SU-DHL-6 (cell line): ENCODE measurements around the gene KRTAP4-3.

Source experiments
- H2AFZ ChIP-seq: fragments of 200-600 bp; sonication (generic); 2 replicates; pipeline ENCODE4 v1.6.1; 2014; ENCODE audit warnings: low read depth, mild to moderate bottlenecking, moderate library complexity, mixed read lengths, antibody characterized with exemption, low read length; ENCODE audit not compliant: severe bottlenecking
- H3F3A ChIP-seq: fragments of 200-600 bp; shearing (Covaris generic); 2 replicates; pipeline ENCODE4 v1.6.0; 2016; ENCODE audit warnings: antibody characterized with exemption, mild to moderate bottlenecking; ENCODE audit not compliant: insufficient read depth
- H3K27ac ChIP-seq: fragments of 200-600 bp; sonication (generic); 2 replicates; pipeline ENCODE4 v1.5.1; 2016; ENCODE audit warnings: low read depth, mild to moderate bottlenecking, low read length, moderate library complexity, mixed read lengths
- H3K27me3 ChIP-seq: fragments of 200-600 bp; sonication (generic), shearing (Covaris generic); 2 replicates; pipeline ENCODE4 v1.6.0; 2014; ENCODE audit warnings: mild to moderate bottlenecking, low read length
- H3K36me3 ChIP-seq: fragments of 200-600 bp; sonication (generic); 2 replicates; pipeline ENCODE4 v1.6.1; 2014; ENCODE audit warnings: mild to moderate bottlenecking, low read length, mixed read lengths
- H3K4me2 ChIP-seq: fragments of 300-600, 200-600 bp; shearing (Covaris generic), sonication (generic); 2 replicates; pipeline ENCODE4 v1.6.0; 2014; ENCODE audit warnings: low read length, low read depth, mild to moderate bottlenecking; ENCODE audit not compliant: poor library complexity, severe bottlenecking
- H3K4me3 ChIP-seq: fragments of 200-600 bp; sonication (generic); 2 replicates; pipeline ENCODE4 v1.5.1; 2014; ENCODE audit warnings: antibody characterized with exemption, low read length, mild to moderate bottlenecking, mixed read lengths; ENCODE audit not compliant: insufficient read depth, poor library complexity, severe bottlenecking
- H3K79me2 ChIP-seq: fragments of 200-600 bp; sonication (generic); 2 replicates; pipeline ENCODE4 v1.6.1; 2014; ENCODE audit warnings: mild to moderate bottlenecking, low read length, moderate library complexity; ENCODE audit not compliant: insufficient read depth
- H3K9ac ChIP-seq: fragments of 200-600 bp; sonication (generic); 2 replicates; pipeline ENCODE4 v1.7.0; 2014; ENCODE audit warnings: mild to moderate bottlenecking, low read length
- H3K9me2 ChIP-seq: fragments of 200-600 bp; sonication (generic); replicated peaks from 2 replicates; pipeline ENCODE4 v1.6.1; 2014; ENCODE audit warnings: low read length; ENCODE audit not compliant: insufficient read depth
- H3K9me3 ChIP-seq: fragments of 200-600 bp; sonication (generic); 2 replicates; pipeline ENCODE4 v1.6.1; 2014; ENCODE audit warnings: low read length, mixed read lengths; ENCODE audit not compliant: insufficient read depth
- H4K20me1 ChIP-seq: fragments of 200-600 bp; sonication (generic); 2 replicates; pipeline ENCODE4 v1.6.1; 2014; ENCODE audit warnings: low read depth, mild to moderate bottlenecking, antibody characterized with exemption, low read length, moderate library complexity, mixed read lengths
- CTCF ChIP-seq: fragments of 200-600 bp; sonication (generic); IDR thresholded peaks from one replicate; pipeline ENCODE4 v1.5.1; 2017; ENCODE audit warnings: antibody characterized with exemption, mild to moderate bottlenecking, low read length, moderate library complexity; ENCODE audit not compliant: insufficient read depth, poor library complexity, severe bottlenecking
- EZH2phosphoT487 ChIP-seq: fragments of 200-600 bp; sonication (generic), shearing (Covaris generic); conservative IDR thresholded peaks from 2 replicates; pipeline ENCODE4 v1.6.1; 2018; ENCODE audit warnings: mild to moderate bottlenecking, antibody characterized with exemption, low read length, moderate library complexity, mixed read lengths

Gene KRTAP4-3

DNA sequence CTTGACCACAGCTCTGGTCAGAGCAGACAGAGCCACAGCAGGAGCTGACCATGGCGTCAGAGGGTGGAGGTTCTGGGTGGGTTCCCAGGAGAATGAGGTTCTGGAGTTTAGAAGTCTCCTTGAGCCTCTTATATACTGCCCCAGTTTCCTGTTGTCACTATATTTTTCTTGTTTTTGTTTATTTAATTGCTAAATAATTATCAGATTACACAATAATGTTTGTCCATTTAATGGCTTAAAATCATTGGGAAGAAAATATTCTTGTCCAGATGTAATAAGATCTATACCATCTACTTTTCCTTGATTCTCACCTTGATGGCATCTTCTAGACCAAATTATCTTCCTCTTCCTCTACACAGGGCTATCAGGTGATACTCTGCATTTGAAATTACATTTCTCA lies at the start of gene KRTAP4-3:
Gene KRTAP4-3 (minus strand): TSS at position 101 of the 400 bp plus-strand sequence. CDS start 49 bp downstream, at position 52.
- H3K9me2 ChIP-seq, result no peaks in the 10 kb centered on the region
- H3K9ac ChIP-seq, result no peak within 1 kb of the TSS
- no peak within 1 kb of the TSS for H3K4me2 ChIP-seq
- no peaks in the 10 kb centered on the region for H3K79me2 ChIP-seq
- TF ChIP-seq EZH2phosphoT487 (no peak), CTCF (no peak)
- H3K4me3 ChIP-seq, result no peak within 1 kb of the TSS
- no peaks in the 10 kb centered on the region for H4K20me1 ChIP-seq
- no peak within 1 kb of the TSS for H3K27ac ChIP-seq
- H3K9me3 ChIP-seq, result no peaks in the 10 kb centered on the region
- H3K27me3 ChIP-seq, result no peaks in the 10 kb centered on the region
- H3K36me3 ChIP-seq, result no peaks in the 10 kb centered on the region
- no peak within 1 kb of the TSS for H2AFZ ChIP-seq
- no peaks in the 10 kb centered on the region for H3F3A ChIP-seq

GRCh38 chr17:41215681-41216080 lies 47.7 kb upstream of the KRTAP4-3 start:
- no peaks in the 10 kb centered on the region for H3F3A ChIP-seq
- no peaks in the 10 kb centered on the region for H3K36me3 ChIP-seq
- H3K9me3 ChIP-seq, result no peaks in the 10 kb centered on the region
- no peak overlapping the region for H2AFZ ChIP-seq
- H3K4me3 ChIP-seq, result no peak overlapping the region
- TF ChIP-seq CTCF (no peak), EZH2phosphoT487 (no peak)
- no peaks in the 10 kb centered on the region for H3K79me2 ChIP-seq
- H3K9me2 ChIP-seq, result no peaks in the 10 kb centered on the region
- no peaks in the 10 kb centered on the region for H4K20me1 ChIP-seq
- H3K4me2 ChIP-seq, result no peak overlapping the region
- H3K27me3 ChIP-seq, result no peaks in the 10 kb centered on the region
- no peak overlapping the region for H3K27ac ChIP-seq
- H3K9ac ChIP-seq, result no peak overlapping the region

DNA sequence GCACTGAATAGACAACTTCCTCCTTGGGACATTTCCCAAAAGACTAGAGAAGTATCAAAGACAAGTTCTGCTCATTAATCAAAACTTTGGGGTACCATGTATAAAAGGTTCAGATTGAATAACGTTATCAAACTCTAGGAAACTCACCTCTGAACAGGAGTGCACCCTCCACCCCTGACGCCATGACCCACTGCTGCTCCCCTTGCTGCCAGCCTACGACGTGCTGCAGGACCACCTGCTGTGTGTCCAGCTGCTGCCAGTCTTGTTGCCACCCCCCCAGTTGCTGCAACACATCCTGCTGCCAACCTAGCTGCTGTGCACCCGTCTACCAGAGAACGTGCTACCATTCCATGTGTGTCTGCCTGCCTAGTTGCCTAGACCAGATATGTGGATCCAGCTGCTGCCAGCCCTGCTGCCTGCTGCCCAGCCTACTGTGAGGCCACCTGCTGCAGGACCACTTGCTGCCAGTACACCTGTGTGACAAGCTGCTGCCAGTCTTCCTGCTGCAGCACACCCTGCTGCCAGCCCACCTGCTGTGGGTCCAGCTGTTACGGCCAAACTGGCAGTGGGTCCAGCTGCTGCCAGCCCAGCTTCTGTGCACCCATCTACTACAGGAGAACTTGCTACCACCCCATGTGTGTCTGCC lies 44.6 kb upstream of the KRTAP4-3 start:
- H3K9ac ChIP-seq, result no peak overlapping the region
- H3F3A ChIP-seq, result no peaks in the 10 kb centered on the region
- no peaks in the 10 kb centered on the region for H3K79me2 ChIP-seq
- H3K9me2 ChIP-seq, result no peaks in the 10 kb centered on the region
- H3K27ac ChIP-seq, result no peak overlapping the region
- no peaks in the 10 kb centered on the region for H4K20me1 ChIP-seq
- no peak for TF ChIP-seq CTCF
- no peak for TF ChIP-seq EZH2phosphoT487
- no peak overlapping the region for H3K4me2 ChIP-seq
- no peak overlapping the region for H2AFZ ChIP-seq
- no peaks in the 10 kb centered on the region for H3K9me3 ChIP-seq
- H3K4me3 ChIP-seq, result no peak overlapping the region
- no peaks in the 10 kb centered on the region for H3K27me3 ChIP-seq
- no peaks in the 10 kb centered on the region for H3K36me3 ChIP-seq
